UCSD-AML1 (cell line): ENCODE measurements around the gene SPON2.

Experiments
- DNase-seq: peaks from one replicate; lab custom pipeline; 2025; ENCODE audit not compliant: unreplicated experiment; lab: John Stamatoyannopoulos, UW

SPON2 gene

DNA sequence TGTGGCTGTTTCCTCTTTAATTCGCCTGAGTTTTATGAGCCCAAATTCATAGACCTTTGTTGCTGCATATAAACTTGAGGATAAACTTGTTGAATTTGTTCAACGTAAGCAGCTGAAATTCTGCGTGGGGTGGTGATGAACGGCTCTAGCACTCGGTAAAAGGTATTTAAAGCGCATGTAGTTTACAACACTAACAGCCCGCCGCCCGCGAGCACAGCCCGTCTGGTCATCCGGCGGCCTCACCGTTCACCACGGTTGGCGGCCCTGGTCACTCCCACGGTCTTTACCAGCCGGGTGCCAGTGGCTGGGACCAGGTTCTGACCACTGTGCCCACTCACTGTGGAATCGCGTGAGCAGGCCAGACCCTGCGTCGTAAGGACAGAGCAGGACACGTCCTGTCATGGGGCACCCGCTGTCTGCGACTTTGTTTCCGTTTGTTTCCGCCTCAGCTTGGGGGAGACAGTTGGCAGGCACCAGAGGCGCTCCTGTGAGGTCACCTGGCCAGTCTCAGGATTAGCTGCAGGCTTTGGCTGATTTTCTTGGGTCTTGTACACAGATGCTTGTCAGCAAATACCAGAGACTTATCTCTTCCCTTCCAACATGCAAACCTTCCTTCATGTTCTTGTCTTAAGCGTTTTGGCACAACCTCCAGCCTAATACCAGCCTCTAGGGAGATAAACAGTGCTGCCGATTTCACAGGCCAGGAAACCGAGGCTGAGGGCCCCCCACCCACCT lies 36.8 kb upstream of the SPON2 start:
- DNase-seq: no peak

DNA sequence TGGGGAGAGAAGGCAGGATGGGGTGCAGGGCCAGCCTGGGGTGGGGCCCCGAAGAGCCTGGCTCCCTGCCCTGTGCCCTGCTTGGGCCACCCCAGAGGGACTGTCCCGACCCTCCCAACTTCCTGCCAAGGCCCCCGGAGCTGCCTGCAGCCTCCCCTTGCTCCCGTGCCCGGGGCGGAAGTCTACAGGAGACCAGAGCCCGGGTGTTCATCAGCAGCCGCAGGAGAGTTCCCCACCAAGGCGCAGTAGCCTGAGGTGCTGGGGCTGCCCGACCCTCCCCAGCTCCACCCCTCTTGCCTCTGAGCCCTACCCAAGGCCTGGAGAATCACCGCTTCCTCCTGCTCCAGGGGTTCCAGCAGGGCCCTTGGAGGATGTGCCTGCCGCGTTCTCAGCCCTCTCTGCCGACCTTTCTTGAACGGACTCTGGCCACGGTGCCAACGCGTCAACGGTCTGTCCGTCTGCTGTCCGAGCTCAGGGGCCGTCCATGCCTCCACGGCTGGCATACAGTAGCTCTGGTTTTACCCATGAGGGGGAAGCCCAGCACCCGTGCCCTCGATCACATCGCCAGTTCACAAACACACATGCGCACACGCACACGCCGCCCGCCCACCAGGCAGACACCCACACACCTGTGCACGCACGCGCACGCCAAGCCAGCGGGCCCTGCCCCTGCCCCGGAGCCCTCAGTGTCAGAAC lies 36.0 kb upstream of the SPON2 start:
- no peak for DNase-seq

DNA sequence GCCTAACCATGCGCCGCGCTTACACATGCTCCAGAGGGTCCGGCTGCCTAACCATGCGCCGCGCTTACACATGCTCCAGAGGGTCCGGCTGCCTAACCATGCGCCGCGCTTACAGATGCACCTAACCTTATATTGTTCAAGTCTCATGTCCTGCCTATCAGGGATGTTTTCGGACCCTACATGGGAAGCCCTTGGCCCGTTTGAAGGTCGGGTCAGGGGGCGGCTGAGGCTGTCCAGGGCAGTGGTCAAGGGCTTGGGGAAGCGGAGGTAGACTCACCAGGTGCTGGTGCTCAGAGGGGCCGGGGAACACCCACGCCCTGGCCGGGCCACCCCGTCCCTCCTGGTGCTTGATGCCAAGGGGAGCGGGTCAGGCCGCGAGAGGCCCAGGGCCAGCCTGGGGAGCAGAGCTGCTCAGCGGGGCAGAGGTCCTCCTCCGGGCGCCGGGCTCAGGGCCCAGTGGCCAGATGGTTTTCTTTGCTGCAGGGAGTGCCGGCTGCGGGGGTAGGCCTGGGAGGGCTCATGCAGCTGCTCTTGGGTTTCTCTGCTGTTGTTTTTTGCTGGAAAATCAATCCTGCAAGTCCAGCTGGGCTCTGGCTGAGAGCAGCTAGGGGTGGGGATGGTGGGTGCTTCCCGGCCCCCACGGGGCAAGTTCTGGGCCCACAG lies 35.4 kb upstream of the SPON2 start:
- no peak for DNase-seq

DNA sequence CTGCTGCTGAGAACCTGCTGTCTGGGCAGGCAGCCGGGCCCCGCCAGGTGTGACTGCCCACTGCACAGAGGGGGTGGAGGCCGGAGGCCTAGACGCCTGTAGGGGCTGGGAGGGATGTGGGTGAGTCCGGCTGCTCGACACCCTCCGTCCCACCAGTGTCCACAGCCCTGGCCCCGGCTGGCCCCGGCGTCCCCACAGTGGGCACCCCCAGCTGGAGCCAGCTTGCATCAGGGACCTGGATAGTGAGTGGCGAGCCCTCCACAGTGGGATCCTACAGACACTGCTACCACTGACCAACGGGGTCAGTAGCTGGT lies 34.7 kb upstream of the SPON2 start:
- no peak for DNase-seq

DNA sequence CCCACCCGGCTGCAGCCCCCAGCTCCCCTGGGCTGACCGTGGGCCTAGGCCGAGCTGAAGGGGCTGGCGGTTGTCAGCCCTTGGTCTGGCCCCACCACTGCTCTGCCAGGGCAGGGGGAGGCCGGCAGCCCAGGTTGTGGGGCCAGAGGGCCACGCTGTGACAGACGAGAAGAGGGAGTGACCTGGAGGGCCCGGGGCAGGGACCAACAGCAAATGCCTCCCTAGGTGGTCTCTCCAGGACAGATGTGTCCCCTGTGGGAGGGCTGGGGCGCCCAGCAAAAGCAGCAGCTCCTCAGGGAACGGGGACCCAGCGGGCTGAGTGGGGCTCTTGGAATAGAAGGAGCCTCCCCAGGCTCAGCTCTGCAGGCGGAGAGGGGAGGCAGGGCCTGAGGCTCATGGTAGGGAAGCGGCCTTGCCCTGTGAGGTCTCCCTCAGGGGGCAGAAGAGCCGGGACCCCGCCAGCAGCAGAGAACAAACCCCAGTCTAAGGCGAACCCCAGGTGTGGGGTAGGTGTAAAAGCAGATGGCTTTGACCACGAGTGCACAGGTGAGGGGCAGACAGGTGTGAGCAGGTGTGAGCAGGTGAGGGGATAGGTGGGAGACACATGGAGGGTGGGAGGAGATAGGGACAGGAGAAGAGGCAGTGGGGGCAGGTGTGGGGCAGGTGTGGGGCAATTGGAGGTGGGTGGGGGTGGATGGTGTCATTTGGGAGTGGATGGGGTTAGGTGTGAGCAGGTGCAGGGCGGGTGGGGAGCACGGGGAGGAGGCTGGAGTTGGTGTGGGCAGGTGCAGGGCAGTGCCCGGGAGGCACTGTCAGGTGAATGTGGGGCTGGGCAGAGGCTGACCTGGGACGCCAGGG lies 34.1 kb upstream of the SPON2 start:
- no peak for DNase-seq

DNA sequence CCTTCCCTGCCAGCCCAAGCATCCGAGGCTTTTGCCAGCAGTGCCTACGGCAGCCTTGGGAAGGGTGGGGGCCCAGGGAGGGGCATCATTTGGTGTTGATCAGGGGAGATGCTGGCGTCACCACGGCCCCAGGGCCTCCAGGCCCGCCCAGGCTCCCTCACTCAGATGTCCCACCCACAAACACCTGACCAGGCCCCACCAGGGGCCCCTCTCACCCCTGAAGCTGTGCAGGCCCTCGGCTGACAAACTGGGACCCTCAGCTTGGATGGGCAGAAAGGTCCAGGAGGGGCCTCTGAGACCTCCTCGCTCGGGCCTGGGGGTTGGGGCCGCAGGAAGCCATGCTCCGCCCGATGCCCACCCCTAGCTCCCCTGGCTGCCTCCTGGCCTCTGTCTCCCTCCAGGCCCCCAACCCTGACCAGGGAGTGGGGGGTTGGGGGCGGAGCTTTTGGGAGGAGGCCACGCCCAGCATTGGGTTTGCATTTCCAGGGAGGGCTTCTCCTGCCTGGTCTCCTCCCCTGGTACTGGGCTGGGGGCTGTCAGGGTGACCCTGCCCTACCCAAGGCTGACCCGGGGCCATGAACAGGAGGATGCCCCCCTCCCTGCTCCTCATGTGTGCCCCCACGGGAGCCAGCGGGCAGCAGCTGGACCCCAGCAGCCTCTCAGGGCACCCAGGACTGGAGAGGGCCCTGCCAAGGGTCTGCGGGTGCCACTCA lies 33.4 kb upstream of the SPON2 start:
- no peak for DNase-seq

DNA sequence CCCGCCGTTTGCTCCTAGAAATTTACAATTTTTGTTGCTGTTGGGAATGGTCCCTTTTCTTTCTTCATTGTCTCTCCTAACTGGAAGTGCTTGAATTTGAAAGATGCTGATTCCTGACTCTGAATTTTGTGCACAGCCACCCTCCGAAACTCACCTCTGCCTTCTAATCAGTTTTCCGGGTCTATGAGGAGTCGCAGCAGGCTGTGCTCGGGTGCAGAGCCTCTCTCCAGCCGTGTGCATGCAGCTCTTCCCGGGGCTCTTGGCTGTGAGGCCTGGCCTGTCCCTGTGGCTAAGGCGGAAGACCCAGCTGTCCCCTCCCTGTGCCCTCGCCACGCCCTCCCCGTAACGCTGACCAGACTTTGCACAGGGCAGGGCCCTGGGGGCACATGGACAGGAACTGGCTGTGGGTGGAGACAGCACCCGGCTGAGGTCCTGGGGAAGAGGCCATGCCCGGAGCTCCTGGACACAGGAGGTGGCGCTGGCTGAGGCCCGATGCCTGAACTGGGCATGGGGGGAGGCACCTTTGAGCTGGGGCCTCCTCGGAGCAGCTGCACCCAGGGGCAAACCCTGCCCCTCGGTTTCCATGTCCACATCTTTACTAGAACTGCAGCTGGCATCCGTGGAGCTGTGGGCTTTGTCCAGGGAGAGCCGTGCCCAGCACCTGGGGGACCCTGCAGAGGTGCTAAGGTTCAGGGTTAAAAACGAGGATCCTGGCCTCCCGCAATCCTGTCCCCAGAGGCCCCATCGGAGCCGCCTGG lies 32.6 kb upstream of the SPON2 start:
- DNase-seq: no peak

DNA sequence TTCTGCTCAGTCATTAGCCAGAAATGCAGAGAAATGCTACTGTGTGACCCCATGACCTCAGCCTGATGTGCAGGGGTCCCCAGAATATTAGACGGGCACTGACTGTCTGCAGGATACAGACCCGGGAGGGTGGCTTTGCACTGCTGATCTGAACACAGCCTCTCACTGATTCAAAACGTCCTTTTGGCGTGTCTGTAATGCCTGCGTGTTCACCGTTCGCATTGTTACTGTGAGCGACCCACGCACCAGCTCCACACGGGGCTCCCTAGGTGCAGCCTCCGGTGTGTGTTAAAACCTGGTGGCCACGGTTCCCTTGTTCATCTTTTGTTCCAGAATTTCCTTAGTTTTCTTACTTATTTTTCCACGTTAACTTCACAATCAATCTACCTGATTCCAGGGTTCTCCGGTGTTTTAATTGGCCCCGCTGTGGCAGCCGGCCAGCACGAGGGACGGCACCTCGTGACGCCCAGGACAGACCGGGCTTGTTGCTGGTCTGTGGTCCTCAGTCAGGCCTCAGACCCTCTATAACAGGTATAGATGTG lies 32.0 kb upstream of the SPON2 start:
- no peak for DNase-seq

DNA sequence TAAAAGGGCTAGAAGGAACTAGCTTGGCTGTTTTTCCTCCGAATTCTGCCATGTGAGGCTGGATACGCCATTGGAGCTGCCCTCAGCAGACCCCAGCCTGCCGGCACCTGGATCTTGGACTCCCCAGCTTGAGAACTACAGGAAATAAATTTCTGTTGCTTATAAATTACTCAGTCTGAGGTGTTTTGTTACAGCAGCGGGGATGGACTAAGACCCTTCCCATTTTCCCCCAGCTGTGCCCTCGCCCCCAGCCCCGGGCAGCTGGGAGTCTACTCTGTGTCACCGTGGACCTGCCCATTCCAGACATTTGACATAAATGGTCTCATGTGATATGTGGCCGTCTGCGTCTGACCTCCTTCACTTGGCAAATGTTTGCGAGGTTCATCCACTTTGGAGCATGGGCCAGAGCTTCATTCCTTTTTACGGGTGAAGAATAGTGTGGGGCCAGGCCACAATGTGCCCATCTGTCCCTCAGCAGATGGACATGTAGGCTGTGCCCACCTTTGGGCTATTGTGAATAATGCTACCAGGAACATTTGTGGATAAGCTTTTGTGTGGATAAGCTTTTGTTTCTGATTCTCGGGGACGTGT lies 30.7 kb upstream of the SPON2 start:
- no peak for DNase-seq

DNA sequence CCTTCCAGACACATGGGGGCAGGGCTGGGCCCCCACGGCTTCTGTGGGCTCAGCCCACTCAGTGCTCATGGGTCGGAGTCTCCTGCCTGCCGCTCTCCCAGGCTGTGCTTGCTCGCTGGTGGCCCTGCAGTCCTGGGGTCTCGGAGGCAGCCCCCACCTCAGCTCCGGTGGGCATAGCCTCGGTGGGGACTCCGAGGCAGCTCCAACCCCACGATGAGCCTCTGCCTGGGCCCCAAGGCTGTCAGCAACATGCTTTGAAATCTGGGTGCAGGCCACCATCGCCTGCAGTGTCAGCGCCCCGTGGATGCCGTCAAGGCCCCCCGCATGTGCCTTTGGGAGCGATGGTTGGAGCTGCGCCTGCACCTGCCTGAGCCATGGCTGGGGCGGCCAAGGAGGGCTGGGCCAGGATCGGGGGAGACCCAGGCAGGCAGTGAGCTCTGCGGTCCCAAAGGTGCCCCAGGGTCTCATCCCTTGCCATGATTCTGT lies 30.2 kb upstream of the SPON2 start:
- DNase-seq: no peak

DNA sequence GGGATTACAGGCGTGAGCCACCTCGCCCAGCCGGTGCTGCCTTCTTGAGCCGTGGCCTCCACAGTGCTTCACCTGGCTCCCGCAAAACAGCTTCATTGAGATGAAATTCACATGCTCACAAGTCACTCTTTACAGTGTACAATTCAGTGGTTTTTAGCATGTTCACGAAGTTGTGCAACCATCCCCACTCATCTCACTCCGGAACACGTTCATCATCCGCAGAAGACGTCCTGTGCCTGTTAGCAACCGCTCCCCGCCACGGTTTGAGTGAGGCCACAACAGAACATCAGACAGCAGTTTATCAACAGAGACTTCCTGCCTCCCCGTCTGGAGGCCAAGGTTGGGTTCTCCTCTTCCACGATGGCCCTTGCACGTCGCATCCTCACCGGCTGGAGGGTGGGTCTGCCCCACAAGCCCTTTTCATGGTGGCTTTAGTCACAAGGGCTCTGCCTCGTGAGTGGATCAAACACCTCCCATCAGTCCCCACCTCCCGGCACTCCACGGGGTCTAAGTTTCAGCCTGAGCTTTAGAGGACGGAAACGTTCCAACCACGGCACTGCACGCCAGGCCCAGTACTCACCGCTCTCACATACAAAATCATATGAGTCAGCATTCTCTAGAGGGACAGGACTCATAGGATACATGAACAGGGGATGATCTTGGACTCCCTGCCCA lies 29.6 kb upstream of the SPON2 start:
- peak; percentile 60 for DNase-seq

DNA sequence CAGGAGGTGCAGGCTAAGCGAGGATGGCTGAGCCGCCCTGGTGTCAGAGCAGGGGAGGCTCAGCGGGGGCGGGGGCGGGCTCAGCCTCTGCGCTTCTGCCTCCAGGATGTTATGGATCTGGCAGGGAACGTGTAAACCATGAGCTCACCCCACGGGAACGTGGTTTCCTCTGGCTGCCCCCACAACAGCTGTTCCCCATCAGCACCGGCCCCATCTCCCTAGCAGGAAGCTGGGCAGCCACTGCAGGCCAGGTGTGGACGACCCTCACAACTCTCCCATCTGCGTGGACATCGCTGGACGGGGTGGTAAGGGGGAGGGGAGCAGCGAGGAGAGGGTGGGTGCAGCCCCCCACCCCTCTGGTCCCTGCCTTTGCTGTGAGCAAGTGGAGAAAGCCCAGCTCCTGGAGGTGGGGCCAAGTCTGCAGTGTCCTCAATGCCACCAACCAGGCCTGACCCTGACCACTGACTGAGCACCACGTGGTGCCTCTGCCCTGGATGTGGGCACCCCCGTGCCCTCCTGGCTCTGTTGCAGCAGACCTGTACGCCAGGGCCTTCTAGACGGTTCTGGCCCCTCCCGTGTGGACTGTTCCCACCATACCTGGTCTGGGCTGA lies 28.1 kb upstream of the SPON2 start:
- DNase-seq: no peak

DNA sequence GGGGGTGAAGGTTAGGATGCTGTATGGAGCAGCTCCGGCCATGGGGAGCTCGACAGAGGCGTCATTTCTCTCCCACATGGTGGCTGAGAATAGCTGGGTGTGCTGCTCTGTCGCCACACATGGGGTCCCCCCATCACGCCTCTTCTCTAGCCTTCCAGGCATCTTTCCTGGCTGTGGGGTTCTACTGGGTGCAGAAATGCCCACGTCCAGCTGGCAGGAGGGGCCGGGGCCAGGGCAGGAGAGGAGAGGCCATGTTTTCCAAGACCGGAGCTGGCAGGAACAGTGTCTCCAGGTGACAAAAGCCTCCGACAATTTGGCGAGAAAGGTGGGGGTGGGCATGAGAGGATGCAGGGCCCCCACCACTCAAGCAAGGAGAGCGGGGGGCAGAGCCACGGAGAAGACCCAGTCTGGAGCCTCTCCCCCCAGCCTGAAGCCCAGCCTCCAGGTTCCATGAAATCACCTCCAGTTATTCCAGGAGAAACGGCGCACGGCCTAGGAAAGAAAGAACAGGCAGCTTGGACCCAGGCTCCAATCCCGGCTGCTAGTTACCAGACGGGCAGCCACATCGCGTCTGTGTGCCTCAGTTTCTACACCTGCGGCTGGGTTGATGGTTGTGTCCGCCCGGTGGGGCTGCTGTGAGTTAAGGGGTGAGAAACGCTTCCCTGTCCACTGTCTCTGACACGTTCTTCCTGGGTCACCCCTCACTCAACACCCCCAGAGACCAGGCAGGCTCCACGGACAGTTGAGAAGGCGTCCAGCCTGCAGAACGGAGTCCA lies 27.4 kb upstream of the SPON2 start:
- DNase-seq: no peak

DNA sequence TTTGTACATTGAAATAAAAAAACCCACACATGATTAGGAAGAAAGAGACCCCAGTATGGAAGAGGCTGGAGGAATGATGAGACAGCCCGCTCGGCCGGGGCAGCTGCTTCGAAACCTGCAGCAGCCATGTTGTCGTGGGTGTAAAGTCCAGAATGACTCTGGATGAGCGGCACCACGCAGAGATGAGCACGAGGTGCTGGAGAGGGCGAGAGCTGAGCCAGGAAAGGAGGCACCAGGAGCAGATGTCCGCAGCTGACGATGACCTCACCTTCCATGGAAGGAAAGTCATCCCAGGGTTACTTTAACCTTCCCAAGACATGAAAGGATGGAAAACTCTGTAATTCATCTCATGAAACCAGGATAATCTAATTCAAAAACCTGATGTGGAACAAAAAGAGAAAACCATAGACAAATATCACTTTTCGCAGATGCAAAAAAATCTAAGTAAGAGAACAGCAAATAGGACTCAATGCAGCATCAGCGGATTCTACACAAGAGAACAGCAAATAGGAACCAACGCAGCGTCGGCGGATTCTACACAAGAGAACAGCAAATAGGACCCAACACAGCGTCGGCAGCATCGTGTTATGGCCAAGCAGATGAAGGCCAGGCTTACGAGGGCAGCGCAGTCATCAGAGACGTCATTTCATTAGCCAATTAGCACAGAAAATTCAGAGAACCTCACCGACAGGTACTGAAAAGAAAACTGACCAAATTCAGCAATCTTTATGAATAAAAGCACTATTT lies 25.9 kb upstream of the SPON2 start:
- DNase-seq: no peak

DNA sequence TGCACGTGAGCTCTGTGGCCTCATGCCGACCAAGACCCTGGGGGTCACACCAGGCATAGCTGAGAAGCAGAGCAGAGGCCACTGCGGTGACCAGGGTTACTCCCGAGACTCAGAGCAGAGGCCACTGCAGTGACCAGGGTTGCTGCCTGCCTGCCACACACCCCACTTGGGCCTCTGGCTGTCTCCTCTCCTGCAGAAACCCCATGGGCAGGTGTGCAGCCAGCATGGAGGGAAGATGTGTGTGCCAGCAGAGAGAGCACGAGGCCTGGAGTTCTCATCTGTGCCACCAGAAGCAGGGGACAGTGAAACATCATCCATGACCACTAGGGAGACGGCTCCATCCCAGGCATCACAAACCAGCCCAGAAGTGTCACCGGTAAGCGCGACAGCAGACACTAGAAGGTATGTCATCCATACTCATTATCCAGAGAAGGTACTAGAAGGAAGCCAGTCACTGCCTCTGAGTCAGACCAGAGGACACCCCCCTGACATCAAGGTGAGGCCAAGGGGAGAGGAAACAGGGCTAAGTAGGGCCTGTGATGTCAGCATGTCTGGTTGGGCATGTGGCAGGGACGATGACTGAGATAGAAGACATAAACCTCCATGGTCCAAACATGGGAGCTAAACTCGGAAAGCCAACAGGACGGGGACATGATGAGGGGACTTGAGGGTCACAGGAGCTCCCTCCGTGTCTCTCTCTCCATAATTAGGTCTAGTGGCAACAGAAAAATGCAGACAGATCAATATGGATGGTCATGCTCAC lies 24.2 kb upstream of the SPON2 start:
- no peak for DNase-seq

DNA sequence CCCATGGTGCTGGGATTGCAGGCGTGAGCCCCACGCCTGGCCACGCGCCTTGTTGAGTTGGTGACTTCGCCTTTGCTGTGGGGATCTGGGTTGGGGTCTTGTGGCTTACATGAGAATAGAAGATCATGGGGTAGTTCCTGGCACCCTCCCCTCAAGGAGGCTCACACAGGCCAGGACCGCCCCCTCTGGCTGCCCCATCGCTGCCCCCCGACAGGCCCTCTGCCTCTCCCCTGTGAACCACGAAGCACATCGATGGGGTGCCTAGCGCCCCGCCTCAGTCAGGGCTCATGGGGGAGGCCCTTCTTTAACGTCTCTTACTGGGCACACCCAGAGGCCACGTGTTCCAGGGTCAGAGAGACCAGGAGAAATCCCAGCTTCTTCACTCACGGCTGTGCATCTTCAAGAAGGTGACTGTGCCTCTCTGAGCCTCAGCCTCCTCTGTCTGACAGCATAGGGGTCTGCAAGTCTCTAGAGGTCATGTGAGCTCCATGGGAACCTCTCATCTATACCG lies 23.6 kb upstream of the SPON2 start:
- no peak for DNase-seq
